ENCODE measurements around the gene TPM4. TPM values are rescaled to one million over a fixed set of nuclear protein-coding genes. Genes with fewer than 3 reads are reported as not detected.

TPM4 gene
- total RNA-seq, 2 experiments from 2014 or later = 182 to 185 TPM

DNA sequence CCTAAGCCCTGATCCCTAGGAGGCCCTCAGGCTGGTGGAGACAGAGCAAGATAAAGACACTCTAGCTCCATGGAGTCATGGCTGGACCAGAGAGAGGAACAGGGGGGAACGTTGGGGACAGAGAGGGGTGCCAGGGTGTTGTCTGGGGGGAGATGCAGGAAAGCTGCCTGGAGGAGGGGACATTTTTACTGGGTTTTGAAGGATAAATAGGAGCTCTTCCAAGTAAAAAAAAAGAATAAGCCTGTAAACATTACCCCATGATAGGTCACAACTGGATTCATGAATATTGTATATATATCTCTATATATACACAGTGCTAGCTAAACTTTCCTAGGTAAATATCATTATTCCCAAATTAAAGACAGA lies 67.9 kb downstream of the TPM4 start:
- Histone ChIP-seq H3K36me3 (ENCODE audit: insufficient read depth, low read length) (peaks cover 11% of the 10 kb centered on the region), H3K9me3 (ENCODE audit: control insufficient read depth in 1 of 2, insufficient read depth in 1 of 2, low read length in 2 of 2) (no peaks in the 10 kb centered on the region), H3K27ac (ENCODE audit: low read depth in 1 of 2, low read length in 2 of 2) (peak overlapping the region in 1 of 2 donors; percentile 74), H3K4me3 (ENCODE audit: low read length) (peak overlapping the region; percentile 77), H3K4me1 (ENCODE audit: insufficient read depth, low read length) (peaks cover 60% of the 10 kb centered on the region), H3K27me3 (ENCODE audit: control insufficient read depth in 1 of 2, insufficient read depth in 2 of 2, low read length in 2 of 2) (no peaks in the 10 kb centered on the region)
- DNase-seq = no peak
- ATAC-seq (ENCODE audit: poor library complexity) = peak; percentile 7
- TF ChIP-seq, protein P1, sequence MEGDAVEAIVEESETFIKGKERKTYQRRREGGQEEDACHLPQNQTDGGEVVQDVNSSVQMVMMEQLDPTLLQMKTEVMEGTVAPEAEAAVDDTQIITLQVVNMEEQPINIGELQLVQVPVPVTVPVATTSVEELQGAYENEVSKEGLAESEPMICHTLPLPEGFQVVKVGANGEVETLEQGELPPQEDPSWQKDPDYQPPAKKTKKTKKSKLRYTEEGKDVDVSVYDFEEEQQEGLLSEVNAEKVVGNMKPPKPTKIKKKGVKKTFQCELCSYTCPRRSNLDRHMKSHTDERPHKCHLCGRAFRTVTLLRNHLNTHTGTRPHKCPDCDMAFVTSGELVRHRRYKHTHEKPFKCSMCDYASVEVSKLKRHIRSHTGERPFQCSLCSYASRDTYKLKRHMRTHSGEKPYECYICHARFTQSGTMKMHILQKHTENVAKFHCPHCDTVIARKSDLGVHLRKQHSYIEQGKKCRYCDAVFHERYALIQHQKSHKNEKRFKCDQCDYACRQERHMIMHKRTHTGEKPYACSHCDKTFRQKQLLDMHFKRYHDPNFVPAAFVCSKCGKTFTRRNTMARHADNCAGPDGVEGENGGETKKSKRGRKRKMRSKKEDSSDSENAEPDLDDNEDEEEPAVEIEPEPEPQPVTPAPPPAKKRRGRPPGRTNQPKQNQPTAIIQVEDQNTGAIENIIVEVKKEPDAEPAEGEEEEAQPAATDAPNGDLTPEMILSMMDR (IDR thresholded peaks at IDR 0.05) = no peak
- H3K4me1 Mint-ChIP-seq (ENCODE audit: low read depth) = peaks cover 28% of the 10 kb centered on the region
- CTCF ChIA-PET = interaction anchor here (0.6 to 2.0 kb wide), 6 partner anchors 33 to 303 kb away, joined by 3 to 11 read pairs (median 4); partner anchors contain the start of gene FAM32A
- POLR2A ChIA-PET = interaction anchor here (0.6 to 2.1 kb wide), 18 partner anchors 10 to 765 kb away, joined by 3 to 18 read pairs (median 4); partner anchors contain the start of genes AKAP8, AKAP8L, AP1M1 and FAM32A
- intact Hi-C loops (cut with DNase I, micrococcal nuclease) = no loop called here
- peak overlapping the region; percentile 97 for H3K4me3 Mint-ChIP-seq
- peak overlapping the region; percentile 96 for H3K27ac Mint-ChIP-seq
- H3K36me3 Mint-ChIP-seq (ENCODE audit: low read depth) = peaks cover 16% of the 10 kb centered on the region
- no peaks in the 10 kb centered on the region for H3K27me3 Mint-ChIP-seq
- H3K9me3 Mint-ChIP-seq = no peaks in the 10 kb centered on the region

DNA sequence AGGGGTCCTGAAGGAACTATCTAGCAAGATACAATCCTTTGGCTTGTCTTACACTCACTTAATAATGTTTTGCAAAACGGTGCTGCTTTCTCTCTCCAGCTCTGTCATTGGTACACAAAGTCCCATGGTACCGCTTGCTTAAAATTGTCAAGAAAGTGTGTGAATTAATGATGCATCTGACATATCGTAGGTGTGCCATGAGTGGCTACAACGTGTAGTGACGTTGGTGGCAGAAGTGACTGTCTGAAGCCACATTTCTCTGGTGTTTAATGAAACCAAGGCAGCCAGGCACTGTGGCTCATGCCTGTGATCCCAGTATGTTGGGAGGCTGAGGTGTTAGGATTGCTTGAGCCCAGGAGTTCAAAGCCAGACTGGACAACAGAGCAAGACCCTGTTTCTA lies 69.8 kb downstream of the TPM4 start:
- peaks cover 53% of the 10 kb centered on the region for H3K4me1 ChIP-seq (ENCODE audit: insufficient read depth, low read length)
- intact Hi-C loops (cut with DNase I, micrococcal nuclease) = no loop called here
- no peak for ATAC-seq (ENCODE audit: poor library complexity)
- CTCF ChIA-PET = no interaction called here
- no peak overlapping the region for H3K27ac ChIP-seq (ENCODE audit: low read depth in 1 of 2, low read length in 2 of 2)
- no peaks in the 10 kb centered on the region for H3K9me3 Mint-ChIP-seq
- peak overlapping the region; percentile 42 for H3K4me3 Mint-ChIP-seq
- peaks cover 27% of the 10 kb centered on the region for H3K36me3 ChIP-seq (ENCODE audit: insufficient read depth, low read length)
- TF ChIP-seq, protein P1 (IDR thresholded peaks at IDR 0.05) = no peak
- H3K27ac Mint-ChIP-seq = no peak overlapping the region
- H3K36me3 Mint-ChIP-seq (ENCODE audit: low read depth) = peaks cover 26% of the 10 kb centered on the region
- H3K27me3 Mint-ChIP-seq = no peaks in the 10 kb centered on the region
- H3K9me3 ChIP-seq (ENCODE audit: control insufficient read depth in 1 of 2, insufficient read depth in 1 of 2, low read length in 2 of 2) = no peaks in the 10 kb centered on the region
- no peak overlapping the region for H3K4me3 ChIP-seq (ENCODE audit: low read length)
- peaks cover 28% of the 10 kb centered on the region for H3K4me1 Mint-ChIP-seq (ENCODE audit: low read depth)
- POLR2A ChIA-PET = interaction anchor here (0.7 kb wide), 1 partner anchor 57 kb away, joined by 4 read pairs; no protein-coding TSS in a partner anchor
- H3K27me3 ChIP-seq (ENCODE audit: control insufficient read depth in 1 of 2, insufficient read depth in 2 of 2, low read length in 2 of 2) = no peaks in the 10 kb centered on the region
- DNase-seq = no peak

DNA sequence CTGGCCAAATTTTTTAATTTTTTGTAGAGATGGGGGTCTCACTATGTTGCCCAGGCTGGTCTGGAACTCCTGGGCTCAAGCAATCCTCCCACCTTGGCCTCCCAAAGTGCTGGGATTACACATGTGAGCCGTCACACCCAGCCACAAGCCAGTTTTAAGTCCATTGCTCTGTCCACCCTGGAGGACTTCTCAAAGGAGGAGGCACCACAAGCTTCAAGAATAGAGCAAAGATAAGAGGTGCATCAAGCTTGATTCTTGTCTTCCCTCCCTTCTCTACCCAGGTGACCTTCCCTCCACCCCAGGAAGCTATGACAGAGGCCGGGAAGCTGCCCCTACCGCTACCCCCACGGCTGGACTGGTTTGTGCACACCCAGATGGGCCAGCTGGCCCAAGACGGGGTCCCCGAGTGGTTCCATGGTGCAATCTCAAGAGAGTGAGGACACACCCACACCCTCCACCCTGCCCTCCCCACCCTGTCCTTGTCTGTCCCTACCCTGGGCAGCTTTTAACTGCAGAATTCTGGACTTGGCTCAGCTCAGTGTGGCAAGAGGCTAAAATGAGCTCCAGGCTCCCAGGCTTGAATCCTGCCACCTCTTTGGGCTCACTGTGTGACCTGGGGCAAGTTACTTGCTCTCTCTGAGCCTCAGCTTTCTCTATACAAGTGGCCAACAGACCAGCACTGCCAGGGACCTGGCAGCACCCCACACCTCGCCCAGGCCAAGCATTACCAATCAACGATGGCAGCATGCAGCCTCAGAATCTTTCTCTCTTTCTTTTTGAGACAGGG lies 72.3 kb downstream of the TPM4 start:
- Histone ChIP-seq H3K4me1 (ENCODE audit: insufficient read depth, low read length) (peaks cover 38% of the 10 kb centered on the region), H3K9me3 (ENCODE audit: control insufficient read depth in 1 of 2, insufficient read depth in 1 of 2, low read length in 2 of 2) (no peaks in the 10 kb centered on the region), H3K36me3 (ENCODE audit: insufficient read depth, low read length) (peaks cover 47% of the 10 kb centered on the region), H3K27me3 (ENCODE audit: control insufficient read depth in 1 of 2, insufficient read depth in 2 of 2, low read length in 2 of 2) (no peaks in the 10 kb centered on the region), H3K4me3 (ENCODE audit: low read length) (no peak overlapping the region), H3K27ac (ENCODE audit: low read depth in 1 of 2, low read length in 2 of 2) (no peak overlapping the region)
- ATAC-seq (ENCODE audit: poor library complexity) = no peak
- POLR2A ChIA-PET = no interaction called here
- TF ChIP-seq, protein P1 (IDR thresholded peaks at IDR 0.05) = no peak
- Mint-ChIP-seq H3K4me1 (ENCODE audit: low read depth) (peaks cover 18% of the 10 kb centered on the region), H3K4me3 (no peak overlapping the region), H3K27ac (no peak overlapping the region), H3K9me3 (no peaks in the 10 kb centered on the region), H3K27me3 (no peaks in the 10 kb centered on the region), H3K36me3 (ENCODE audit: low read depth) (peaks cover 49% of the 10 kb centered on the region)
- intact Hi-C loops (cut with DNase I, micrococcal nuclease) = no loop called here
- DNase-seq = no peak
- CTCF ChIA-PET = no interaction called here

Other genes with a start within 250 kb of the TPM4 start
- gene CYP4F2, start 178.4 kb upstream of the TPM4 start, total RNA-seq = not detected
- not detected for gene CYP4F11, start 142.0 kb upstream of the TPM4 start, total RNA-seq
- gene OR10H4, start 127.5 kb upstream of the TPM4 start, total RNA-seq = not detected
- 10 to 100 TPM; 74.9 to 79.0 TPM for gene RAB8A, start 35.4 kb downstream of the TPM4 start, total RNA-seq
- 10 to 100 TPM; 46.0 to 46.9 TPM for gene HSH2D, start 67.2 kb downstream of the TPM4 start, total RNA-seq
- gene CIB3, start 97.0 kb downstream of the TPM4 start, total RNA-seq = not detected
- 10 to 100 TPM; 44.5 to 50.3 TPM for gene FAM32A, start 108.9 kb downstream of the TPM4 start, total RNA-seq
- 10 to 100 TPM; 52.1 to 58.3 TPM for gene AP1M1, start 121.4 kb downstream of the TPM4 start, total RNA-seq
- gene KLF2, start 248.3 kb downstream of the TPM4 start, total RNA-seq = 1,000 to 10,000 TPM; 1,201 to 1,291 TPM

All from CD4-positive, alpha-beta T cell (primary cell).